Measurements from ENCODE around the gene JAKMIP1.

JAKMIP1 gene

GRCh38 chr4:5980436-5981155 lies 219.8 kb downstream of the JAKMIP1 start:
- DNase-seq = no peak

GRCh38 chr4:5979981-5980380 lies 220.4 kb downstream of the JAKMIP1 start:
- no peak for DNase-seq

GRCh38 chr4:5976921-5977320 lies 223.4 kb downstream of the JAKMIP1 start:
- no peak for DNase-seq

GRCh38 chr4:5976431-5976830 lies 223.9 kb downstream of the JAKMIP1 start:
- DNase-seq = no peak

Measured in NCI-H1048 (cell line).